HEK293T (cell line): ENCODE measurements around the gene MYOG.

Experiments used
- BHLHE40 ChIP-seq: fragments of 450-650 bp; IDR thresholded peaks from 2 replicates; pipeline ENCODE4 v1.6.1; 2016; ENCODE audit warnings: mild to moderate bottlenecking, moderate library complexity, borderline replicate concordance
- ELF4 ChIP-seq: fragments of 450-650 bp; IDR thresholded peaks from 2 replicates; pipeline ENCODE4 v1.6.1; 2017; ENCODE audit warnings: antibody characterized with exemption
- FOXA1 ChIP-seq: fragments of 450-650 bp; IDR thresholded peaks from 2 replicates; pipeline ENCODE4 v1.6.1; 2016; ENCODE audit warnings: mild to moderate bottlenecking
- HDGF ChIP-seq: fragments of 450-650 bp; IDR thresholded peaks from 2 replicates; pipeline ENCODE4 v1.6.1; 2017; ENCODE audit warnings: antibody characterized with exemption, borderline replicate concordance
- LEF1 ChIP-seq: fragments of 450-650 bp; IDR thresholded peaks from 2 replicates; pipeline ENCODE4 v1.6.1; 2017; ENCODE audit warnings: mild to moderate bottlenecking, borderline replicate concordance
- SP1 ChIP-seq: fragments of 450-650 bp; IDR thresholded peaks from 2 replicates; pipeline ENCODE4 v1.6.1; 2017
- TARDBP ChIP-seq: fragments of 450-650 bp; IDR thresholded peaks from 2 replicates; pipeline ENCODE4 v1.6.1; 2016

DNA sequence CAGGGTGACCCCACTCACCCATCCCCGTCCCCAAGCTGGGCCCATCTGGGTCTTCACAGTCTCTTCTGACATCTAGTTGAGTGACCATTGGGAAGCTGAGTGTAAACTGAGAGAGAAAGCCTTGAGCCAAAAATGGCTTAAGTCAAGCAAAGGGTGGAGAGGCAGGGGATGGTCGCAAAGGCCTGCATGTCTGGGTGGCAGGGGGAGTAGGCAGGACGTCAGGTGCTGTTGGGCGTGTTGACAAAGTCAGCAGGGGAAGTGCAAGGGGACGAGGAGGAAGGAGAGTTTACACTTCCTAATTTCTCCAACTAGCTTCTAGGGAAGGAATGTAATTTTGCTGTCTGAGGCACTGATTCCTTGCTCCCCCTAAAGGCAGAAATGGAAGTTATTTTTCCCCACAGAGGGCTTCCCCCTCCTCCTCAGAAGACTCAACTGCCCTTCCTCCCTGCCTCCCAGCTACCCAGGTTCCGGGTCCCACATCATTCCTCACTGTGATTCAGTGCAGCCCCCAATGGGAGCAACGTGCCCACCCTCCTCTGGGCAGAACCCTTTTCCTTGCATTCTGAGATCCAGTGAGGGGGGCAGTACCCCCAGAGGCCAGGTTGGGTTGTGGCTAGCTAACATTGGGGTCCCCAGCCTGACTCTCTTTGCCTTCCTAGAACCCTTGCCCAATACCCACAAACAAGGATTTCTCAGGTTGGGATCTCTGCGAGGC, 40.5 kb upstream of the MYOG start:
- TF ChIP-seq ELF4 (no peak), TARDBP (no peak), SP1 (no peak), LEF1 (no peak), HDGF (no peak), FOXA1 (no peak), BHLHE40 (no peak)
